ENCODE measurements around the gene DNASE1L2. TPM values are rescaled to one million over a fixed set of nuclear protein-coding genes. Genes with fewer than 3 reads are reported as not detected.
"Not testable (repeated sequence)": the region's sequence is repeated elsewhere in the genome, so short reads cannot be mapped to it uniquely, and the experiment has no call there.

Gene DNASE1L2
- total RNA-seq, 1 donor from 2014 or later, result 1.6 TPM

DNA sequence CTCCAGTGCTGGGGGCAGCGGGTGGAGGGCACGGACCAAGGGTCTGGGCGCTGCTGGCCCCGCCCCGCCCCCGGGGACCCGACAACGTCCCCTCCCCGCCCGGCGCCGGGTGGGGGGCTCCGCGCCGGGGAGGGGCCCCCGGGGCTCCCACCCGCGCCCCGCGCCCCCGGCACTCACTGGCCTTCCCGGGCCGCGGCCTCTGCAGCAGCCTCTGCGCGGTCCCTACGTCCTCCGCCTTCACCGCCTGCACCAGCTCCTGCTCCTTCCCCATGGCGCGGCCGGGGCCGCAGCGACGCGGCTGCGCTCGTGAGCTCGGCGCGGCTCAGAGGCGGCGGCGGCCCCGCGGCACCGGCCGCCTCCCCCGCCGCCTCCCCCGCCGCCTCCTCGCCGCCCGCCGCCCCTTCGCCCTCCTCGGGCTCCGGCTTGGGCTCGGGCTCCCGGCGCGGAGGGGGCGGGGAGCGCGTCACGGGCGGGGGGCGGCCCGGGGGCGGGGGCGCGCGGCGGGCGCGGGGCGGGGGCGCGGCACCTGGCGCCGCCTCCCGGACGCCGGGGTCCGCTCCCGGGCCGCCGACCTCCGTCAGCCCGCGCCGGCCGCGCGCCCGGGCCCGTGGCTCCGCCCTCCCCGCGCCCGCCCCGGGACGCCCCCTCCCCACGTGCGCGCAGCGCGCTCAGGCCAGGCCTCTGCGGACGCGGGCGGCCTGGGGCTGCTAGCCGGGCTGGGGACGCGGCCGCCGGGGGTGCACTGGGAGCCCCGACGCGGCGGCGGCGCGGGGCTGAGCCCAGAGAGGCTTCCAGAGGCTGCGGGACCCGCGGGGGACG, 39.9 kb upstream of the DNASE1L2 start, which contains the start of gene CASKIN1:
Gene CASKIN1 (minus strand): TSS at position 444 of the 819 bp plus-strand sequence. CDS start 173 bp downstream, at position 271.
- Mint-ChIP-seq H3K4me1 (ENCODE audit: low read depth) (no peaks in the 10 kb centered on the region), H3K36me3 (ENCODE audit: low read depth) (no peaks in the 10 kb centered on the region), H3K4me3 (peak within 1 kb of the TSS; percentile 49), H3K9me3 (no peaks in the 10 kb centered on the region), H3K27ac (no peak within 1 kb of the TSS), H3K27me3 (ENCODE audit: insufficient read depth) (peaks cover 34% of the 10 kb centered on the region)
- intact Hi-C loops (cut with micrococcal nuclease), result loop anchor here (5.0 to 10.0 kb wide), 2 partner anchors 174 to 228 kb away; partner anchors contain the start of gene CCNF
- DNase-seq (ENCODE audit: low spot score), result no peak

DNA sequence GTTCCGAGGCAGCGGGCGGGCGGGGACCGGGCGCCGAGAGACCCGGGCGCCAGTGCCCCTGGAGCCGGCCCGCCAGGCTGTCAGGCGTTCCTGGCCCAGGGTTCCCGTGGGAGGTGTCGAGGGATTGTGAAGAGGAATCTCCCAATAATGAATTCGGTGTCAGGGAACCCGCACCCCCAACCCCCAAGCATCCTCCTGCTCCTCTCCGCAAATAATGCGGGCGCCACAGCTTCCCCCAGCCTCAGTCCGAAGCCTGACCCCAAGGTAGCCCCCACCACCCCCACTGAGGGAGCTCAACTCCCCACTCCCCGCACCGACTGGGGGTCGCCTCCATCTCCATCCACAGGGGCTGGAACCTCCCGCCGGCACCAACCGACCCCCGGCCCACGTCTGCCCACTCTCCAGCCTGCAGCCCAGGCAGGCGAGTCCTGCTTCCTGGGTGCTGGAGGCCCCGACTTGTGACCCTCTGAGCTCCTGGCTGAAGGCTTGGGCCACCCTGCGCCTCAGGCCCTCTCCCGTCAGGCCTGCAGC, 39.2 kb upstream of the DNASE1L2 start:
- DNase-seq (ENCODE audit: low spot score), result no peak
- intact Hi-C loops (cut with micrococcal nuclease), result loop anchor here (5.0 to 10.0 kb wide), 2 partner anchors 175 to 228 kb away; partner anchors contain the start of gene CCNF
- no peaks in the 10 kb centered on the region for H3K4me1 Mint-ChIP-seq (ENCODE audit: low read depth)
- H3K4me3 Mint-ChIP-seq, result peak overlapping the region; percentile 49
- no peaks in the 10 kb centered on the region for H3K36me3 Mint-ChIP-seq (ENCODE audit: low read depth)
- no peaks in the 10 kb centered on the region for H3K9me3 Mint-ChIP-seq
- no peak overlapping the region for H3K27ac Mint-ChIP-seq
- peaks cover 39% of the 10 kb centered on the region for H3K27me3 Mint-ChIP-seq (ENCODE audit: insufficient read depth)

DNA sequence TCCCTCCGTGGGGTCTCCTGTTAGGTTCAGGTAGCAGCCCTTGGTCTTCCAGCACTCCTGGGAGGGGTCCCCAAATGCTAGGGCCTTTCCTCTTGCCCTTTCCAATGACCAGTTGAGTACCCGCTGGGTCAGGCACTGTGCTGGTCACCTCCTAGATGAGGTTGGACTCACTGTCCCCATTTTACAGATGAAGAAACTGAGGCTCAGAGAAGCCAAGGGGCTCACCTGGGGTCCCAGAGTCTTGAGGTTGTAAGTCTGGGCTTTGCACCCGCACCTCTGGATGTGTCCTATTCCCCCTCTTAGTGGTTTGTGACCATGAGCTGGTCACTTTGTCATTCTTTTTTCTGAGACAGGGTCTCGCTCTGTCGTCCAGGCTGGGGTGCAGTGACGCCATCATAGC, 38.5 kb upstream of the DNASE1L2 start:
- Mint-ChIP-seq H3K36me3 (ENCODE audit: low read depth) (no peaks in the 10 kb centered on the region), H3K4me1 (ENCODE audit: low read depth) (no peaks in the 10 kb centered on the region), H3K4me3 (peak overlapping the region; percentile 64), H3K9me3 (no peaks in the 10 kb centered on the region), H3K27ac (no peak overlapping the region), H3K27me3 (ENCODE audit: insufficient read depth) (peaks cover 36% of the 10 kb centered on the region)
- intact Hi-C loops (cut with micrococcal nuclease), result loop anchor here (5.0 to 10.0 kb wide), 2 partner anchors 175 to 227 kb away; partner anchors contain the start of gene CCNF
- DNase-seq (ENCODE audit: low spot score), result no peak

DNA sequence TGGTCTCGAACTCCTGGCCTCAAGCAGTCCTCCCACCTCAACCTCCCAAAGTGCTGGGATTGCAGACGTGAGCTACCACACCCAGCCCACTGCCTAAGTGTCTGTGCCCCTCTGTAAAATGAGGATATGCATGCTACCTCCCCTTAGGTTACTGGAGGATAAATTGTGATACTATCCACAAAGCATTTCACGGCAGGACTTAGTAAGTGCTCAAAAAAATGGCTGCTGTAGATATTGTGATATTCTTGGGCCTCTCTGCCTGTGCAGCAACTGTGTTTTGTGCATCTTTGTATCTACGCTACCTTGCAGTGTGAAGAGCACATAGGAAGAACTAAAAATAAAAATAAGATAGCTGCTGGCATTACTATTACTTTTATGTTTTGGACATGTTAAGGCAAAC, 38.0 kb upstream of the DNASE1L2 start:
- no peak overlapping the region for H3K27ac Mint-ChIP-seq
- DNase-seq (ENCODE audit: low spot score), result no peak
- H3K4me3 Mint-ChIP-seq, result peak overlapping the region; percentile 64
- H3K36me3 Mint-ChIP-seq (ENCODE audit: low read depth), result no peaks in the 10 kb centered on the region
- H3K9me3 Mint-ChIP-seq, result no peaks in the 10 kb centered on the region
- peaks cover 36% of the 10 kb centered on the region for H3K27me3 Mint-ChIP-seq (ENCODE audit: insufficient read depth)
- no peaks in the 10 kb centered on the region for H3K4me1 Mint-ChIP-seq (ENCODE audit: low read depth)
- intact Hi-C loops (cut with micrococcal nuclease), result loop anchor here (5.0 to 10.0 kb wide), 2 partner anchors 176 to 227 kb away; partner anchors contain the start of gene CCNF

- intact Hi-C loops (cut with micrococcal nuclease), result loop anchor here (5.0 to 10.0 kb wide), 2 partner anchors 177 to 226 kb away; partner anchors contain the start of gene CCNF
- H3K27me3 Mint-ChIP-seq (ENCODE audit: insufficient read depth), result peaks cover 35% of the 10 kb centered on the region
- H3K4me3 Mint-ChIP-seq, result no peak overlapping the region
- H3K36me3 Mint-ChIP-seq (ENCODE audit: low read depth), result no peaks in the 10 kb centered on the region
- H3K9me3 Mint-ChIP-seq, result no peaks in the 10 kb centered on the region
- peaks cover 4% of the 10 kb centered on the region for H3K4me1 Mint-ChIP-seq (ENCODE audit: low read depth)
- no peak for DNase-seq (ENCODE audit: low spot score)
- no peak overlapping the region for H3K27ac Mint-ChIP-seq
Measured at GRCh38 chr16:2199095-2199494, 37.1 kb upstream of the DNASE1L2 start.

DNA sequence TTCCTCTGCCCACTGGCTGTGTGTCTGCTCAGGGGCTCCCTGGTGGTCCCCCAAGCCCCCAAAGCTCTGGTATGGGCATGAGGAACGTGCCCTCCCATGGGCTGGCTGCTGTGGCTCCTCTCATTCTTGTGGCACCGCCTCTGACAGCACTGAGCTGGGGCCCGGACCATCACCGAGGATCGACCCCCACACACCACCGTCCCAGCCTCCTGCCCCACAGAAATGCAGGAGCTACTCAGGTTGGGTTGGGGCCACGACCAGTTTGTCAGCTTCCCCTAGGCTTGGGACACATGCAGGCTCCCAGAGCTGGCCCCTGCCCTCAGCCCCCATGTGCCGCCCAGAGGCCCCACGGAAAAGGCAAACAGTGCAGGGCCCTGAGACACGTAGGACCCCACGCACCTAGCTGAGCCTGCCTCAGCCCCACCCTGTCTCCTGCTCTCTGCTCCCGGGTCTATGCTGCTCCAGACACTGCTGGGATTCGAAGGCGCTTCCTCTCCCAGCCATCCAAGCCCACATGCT, 36.6 kb upstream of the DNASE1L2 start:
- H3K4me1 Mint-ChIP-seq (ENCODE audit: low read depth), result peaks cover 10% of the 10 kb centered on the region
- H3K4me3 Mint-ChIP-seq, result no peak overlapping the region
- no peak overlapping the region for H3K27ac Mint-ChIP-seq
- H3K36me3 Mint-ChIP-seq (ENCODE audit: low read depth), result no peaks in the 10 kb centered on the region
- no peaks in the 10 kb centered on the region for H3K9me3 Mint-ChIP-seq
- H3K27me3 Mint-ChIP-seq (ENCODE audit: insufficient read depth), result peaks cover 34% of the 10 kb centered on the region
- DNase-seq (ENCODE audit: low spot score), result no peak
- intact Hi-C loops (cut with micrococcal nuclease), result loop anchor here (5.0 to 10.0 kb wide), 2 partner anchors 177 to 225 kb away; partner anchors contain the start of gene CCNF

GRCh38 chr16:2200313-2200712, 35.9 kb upstream of the DNASE1L2 start:
- no peaks in the 10 kb centered on the region for H3K36me3 Mint-ChIP-seq (ENCODE audit: low read depth)
- intact Hi-C loops (cut with micrococcal nuclease), result no loop called here
- H3K9me3 Mint-ChIP-seq, result no peaks in the 10 kb centered on the region
- H3K27me3 Mint-ChIP-seq (ENCODE audit: insufficient read depth), result peaks cover 29% of the 10 kb centered on the region
- peaks cover 11% of the 10 kb centered on the region for H3K4me1 Mint-ChIP-seq (ENCODE audit: low read depth)
- no peak overlapping the region for H3K4me3 Mint-ChIP-seq
- H3K27ac Mint-ChIP-seq, result no peak overlapping the region
- DNase-seq (ENCODE audit: low spot score), result no peak

GRCh38 chr16:2203119-2203688, 33.0 kb upstream of the DNASE1L2 start:
- intact Hi-C loops (cut with micrococcal nuclease); DNase-seq (ENCODE audit: low spot score); H3K36me3 Mint-ChIP-seq (ENCODE audit: low read depth); H3K9me3 Mint-ChIP-seq: not testable (repeated sequence)
- H3K27ac Mint-ChIP-seq, result peak overlapping the region; percentile 53
- H3K4me1 Mint-ChIP-seq (ENCODE audit: low read depth), result peaks cover 22% of the 10 kb centered on the region
- peak overlapping the region; percentile 76 for H3K4me3 Mint-ChIP-seq
- H3K27me3 Mint-ChIP-seq (ENCODE audit: insufficient read depth), result peaks cover 19% of the 10 kb centered on the region

DNA sequence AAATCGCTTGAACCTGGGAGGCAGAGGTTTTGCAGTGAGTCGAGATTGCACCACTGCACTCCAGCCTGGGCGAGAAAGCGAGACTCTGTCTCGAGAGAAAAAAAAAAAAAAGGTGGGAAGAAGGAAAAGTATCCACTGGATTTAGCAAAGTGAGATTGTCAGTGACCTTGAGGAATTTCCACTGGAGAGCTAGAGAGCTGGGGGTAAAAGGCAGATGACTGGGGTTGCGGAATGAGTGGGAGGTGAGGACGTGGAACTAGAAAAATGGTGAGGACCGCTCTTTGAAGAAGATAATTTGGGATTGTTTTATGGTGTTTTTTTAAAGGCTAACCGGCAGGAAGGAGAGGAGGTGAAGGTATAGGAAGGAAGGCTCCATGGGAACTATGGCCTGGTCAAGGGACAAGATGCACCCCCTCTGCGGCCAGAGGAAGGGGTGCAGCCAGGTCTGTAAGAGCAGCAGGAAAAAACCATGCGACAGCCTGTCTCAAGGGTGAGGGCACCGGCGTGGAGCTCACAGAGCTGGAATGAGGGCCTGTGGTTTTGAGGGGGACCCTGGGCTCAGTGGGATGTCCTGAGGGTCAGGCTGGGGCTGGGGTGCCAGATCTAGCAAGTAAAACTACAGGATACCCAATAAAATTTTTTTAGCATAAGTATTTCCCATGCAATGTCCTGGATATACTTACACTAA, 31.7 kb upstream of the DNASE1L2 start:
- peak overlapping the region; percentile 76 for H3K4me3 Mint-ChIP-seq
- peaks cover 22% of the 10 kb centered on the region for H3K4me1 Mint-ChIP-seq (ENCODE audit: low read depth)

GRCh38 chr16:2205104-2205966, 30.9 kb upstream of the DNASE1L2 start, which contains the start of gene MLST8:
Gene MLST8 (plus strand): TSS chr16:2205454. CDS start chr16:2206086, 632 bp downstream.
- Mint-ChIP-seq H3K27ac (peak within 1 kb of the TSS; percentile 68), H3K9me3 (no peaks in the 10 kb centered on the region), H3K4me3 (peak within 1 kb of the TSS; percentile 86), H3K4me1 (ENCODE audit: low read depth) (peaks cover 22% of the 10 kb centered on the region), H3K27me3 (ENCODE audit: insufficient read depth) (peaks cover 13% of the 10 kb centered on the region), H3K36me3 (ENCODE audit: low read depth) (peaks cover 11% of the 10 kb centered on the region)
- intact Hi-C loops (cut with micrococcal nuclease), result loop anchor here (1.0 kb wide), 7 partner anchors 10 to 477 kb away; partner anchors contain the start of genes E4F1, ECI1, KCTD5 and NTHL1
- peak; percentile 90 for DNase-seq (ENCODE audit: low spot score)

More for the DNA sequence above, 31.7 kb upstream of the DNASE1L2 start:
- Mint-ChIP-seq H3K9me3 (no peaks in the 10 kb centered on the region), H3K36me3 (ENCODE audit: low read depth) (peaks cover 11% of the 10 kb centered on the region), H3K27me3 (ENCODE audit: insufficient read depth) (peaks cover 13% of the 10 kb centered on the region), H3K27ac (peak overlapping the region; percentile 55)
- no peak for DNase-seq (ENCODE audit: low spot score)
- intact Hi-C loops (cut with micrococcal nuclease), result loop anchor here (1.0 kb wide), 7 partner anchors 11 to 478 kb away; partner anchors contain the start of genes E4F1, ECI1, KCTD5 and NTHL1

- H3K4me1 Mint-ChIP-seq (ENCODE audit: low read depth), result peaks cover 22% of the 10 kb centered on the region
- H3K9me3 Mint-ChIP-seq, result no peaks in the 10 kb centered on the region
- intact Hi-C loops (cut with micrococcal nuclease), result loop anchor here (1.0 kb wide), 7 partner anchors 9 to 476 kb away; partner anchors contain the start of genes E4F1, ECI1, KCTD5 and NTHL1
Measured at GRCh38 chr16:2205967-2206313, 30.3 kb upstream of the DNASE1L2 start.

More at GRCh38 chr16:2205967-2206313, 30.3 kb upstream of the DNASE1L2 start:
- DNase-seq (ENCODE audit: low spot score), result no peak
- Mint-ChIP-seq H3K27ac (peak overlapping the region; percentile 67), H3K27me3 (ENCODE audit: insufficient read depth) (peaks cover 11% of the 10 kb centered on the region), H3K36me3 (ENCODE audit: low read depth) (peaks cover 11% of the 10 kb centered on the region), H3K4me3 (peak overlapping the region; percentile 86)

All from activated T-helper 1 cell treated with anti-CD3 and anti-CD28 coated beads, Interleukin-12 subunit alpha, Interleukin-12 subunit beta, Interleukin-2, Interleukin-4 antibody, amounts not matched to agents 30 ng/mL and 10 ng/mL and 1 ng/mL, durations not matched to agents 14 hours and 24 hours and 36 hours (primary cell).